Endothelial cell of umbilical vein (primary cell): ENCODE measurements around the gene DYNC1H1. TPM values are rescaled to one million over a fixed set of nuclear protein-coding genes. Genes with fewer than 3 reads are reported as not detected.

ENCODE experiments used
- BruUV-seq: library from RNA; stranded (reverse); fragments of 400-500 nt; replicated peaks from 2 replicates; lab custom pipeline; 2021; lab: Mats Ljungman, UMichigan
- CTCF ChIA-PET: fragments of 300-600, 350-600 bp; sonication (Branson Sonifier 250); formaldehyde crosslinking; loops from one replicate; lab custom pipeline; 2021; ENCODE audit warnings: antibody characterized with exemption, inconsistent platforms; lab: Charles Lee
- POLR2A ChIA-PET: fragments of 300-600, 350-600 bp; sonication (Branson Sonifier 250); formaldehyde crosslinking; loops from one replicate; lab custom pipeline; 2021; ENCODE audit warnings: antibody characterized with exemption, inconsistent platforms; lab: Charles Lee
- DNase-seq: peaks from one replicate; pipeline ENCODE4 v3.0.0-alpha.2; 2011; ENCODE audit warnings: low read depth, low spot score
- FAIRE-seq: peaks from 2 replicates; lab custom pipeline; 2011; peaks lifted over from hg19 to GRCh38; lab: Jason Lieb, UNC
- H2AFZ ChIP-seq: 2 replicates; pipeline ENCODE4 v1.6.0; 2012; ENCODE audit warnings: low read depth, low read length, control low read depth, inconsistent platforms
- H3K27ac ChIP-seq: 2 replicates; pipeline ENCODE4 v1.5.1; 2011; ENCODE audit warnings: low read depth, mild to moderate bottlenecking, control low read depth, low read length, moderate library complexity; ENCODE audit not compliant: insufficient read depth
- H3K27me3 ChIP-seq, 2 experiments: 2 replicates each; pipeline versions ENCODE4 v1.6.0 to v1.6.1; 2011; ENCODE audit warnings: low read length in 2 of 2, mixed read lengths in 1 of 2; ENCODE audit not compliant: control insufficient read depth in 2 of 2, insufficient read depth in 2 of 2
- H3K36me3 ChIP-seq, 2 experiments: 2 replicates in 1 of 2; 3 replicates in 1 of 2; pipeline ENCODE4 v1.5.1; 2011; ENCODE audit warnings: low read length in 2 of 2, mild to moderate bottlenecking in 1 of 2, moderate library complexity in 1 of 2; ENCODE audit not compliant: control insufficient read depth in 2 of 2, insufficient read depth in 2 of 2; ENCODE audit errors: extremely low read depth in 1 of 2
- H3K4me1 ChIP-seq: 3 replicates; pipeline ENCODE4 v1.5.1; 2011; ENCODE audit warnings: mild to moderate bottlenecking, low read length; ENCODE audit not compliant: control insufficient read depth, insufficient read depth; ENCODE audit errors: extremely low read depth
- H3K4me2 ChIP-seq: 2 replicates; pipeline ENCODE4 v1.6.1; 2011; ENCODE audit warnings: low read length, control low read depth, mixed read lengths; ENCODE audit not compliant: insufficient read depth
- H3K4me3 ChIP-seq, 3 experiments: fragments of 200-600 bp in 1 of 3; sonication (generic), shearing (Covaris generic) in 1 of 3; replicated peaks in 1 of 3; 2 replicates each; pipeline ENCODE4 v1.5.1; 2011 to 2016; ENCODE audit warnings: control low read depth in 3 of 3, low read length in 3 of 3, mild to moderate bottlenecking in 2 of 3, inconsistent platforms in 1 of 3, low read depth in 1 of 3, moderate library complexity in 1 of 3; ENCODE audit not compliant: insufficient read depth in 1 of 3
- H3K79me2 ChIP-seq: 2 replicates; pipeline ENCODE4 v1.6.0; 2012; ENCODE audit warnings: low read length, inconsistent platforms; ENCODE audit not compliant: control insufficient read depth, insufficient read depth
- H3K9ac ChIP-seq: replicated peaks from 2 replicates; pipeline ENCODE3; 2011; ENCODE audit warnings: low read length, control low read depth; ENCODE audit not compliant: insufficient read depth; ENCODE audit errors: extremely low read depth
- H3K9me1 ChIP-seq: replicated peaks from 3 replicates; pipeline ENCODE4 v1.6.0; 2011; ENCODE audit warnings: mild to moderate bottlenecking, low read length; ENCODE audit not compliant: control insufficient read depth, insufficient read depth; ENCODE audit errors: extremely low read depth
- H3K9me3 ChIP-seq: replicated peaks from 2 replicates; pipeline ENCODE4 v1.5.1; 2012; ENCODE audit warnings: low read length, inconsistent platforms; ENCODE audit not compliant: control insufficient read depth, insufficient read depth
- H4K20me1 ChIP-seq: replicated peaks from 2 replicates; pipeline ENCODE3; 2011; ENCODE audit warnings: mild to moderate bottlenecking, low read length; ENCODE audit not compliant: control insufficient read depth, insufficient read depth; ENCODE audit errors: extremely low read depth
- CTCF ChIP-seq, 2 donors: IDR thresholded peaks; 1 replicate in 1 of 2; 2 replicates in 1 of 2; pipeline ENCODE4 v1.5.1; 2011; ENCODE audit warnings: low read length in 2 of 2, mild to moderate bottlenecking in 2 of 2, moderate library complexity in 2 of 2, control low read depth in 1 of 2, inconsistent platforms in 1 of 2, low read depth in 1 of 2; ENCODE audit not compliant: insufficient read depth in 1 of 2; ENCODE audit errors: extremely low read depth in 1 of 2
- EZH2 ChIP-seq: IDR thresholded peaks from 2 replicates; pipeline ENCODE4 v1.6.1; 2012; ENCODE audit warnings: borderline replicate concordance, low read depth, mild to moderate bottlenecking, moderate library complexity, low read length, inconsistent platforms; ENCODE audit not compliant: severe bottlenecking
- FOS ChIP-seq: IDR thresholded peaks from 2 replicates; pipeline ENCODE4 v1.6.1; 2011; ENCODE audit warnings: mild to moderate bottlenecking, low read length, moderate library complexity, borderline replicate concordance; ENCODE audit not compliant: insufficient read depth
- GATA2 ChIP-seq: IDR thresholded peaks from 2 replicates; pipeline ENCODE4 v1.7.0; 2011; ENCODE audit warnings: low read depth, mild to moderate bottlenecking, moderate library complexity, mixed read lengths, low read length; ENCODE audit not compliant: insufficient read length, insufficient read depth
- JUN ChIP-seq: IDR thresholded peaks from 2 replicates; pipeline ENCODE4 v1.6.1; 2011; ENCODE audit warnings: borderline replicate concordance, low read depth; ENCODE audit not compliant: insufficient read length, insufficient read depth
- MAX ChIP-seq: IDR thresholded peaks from 2 replicates; pipeline ENCODE4 v1.6.1; 2011; ENCODE audit not compliant: insufficient read depth, insufficient read length
- MYC ChIP-seq: IDR thresholded peaks from one replicate; pipeline ENCODE4 v1.6.1; 2011; ENCODE audit warnings: mild to moderate bottlenecking, low read depth, low read length
- POLR2A ChIP-seq: IDR thresholded peaks from 2 replicates; pipeline ENCODE4 v1.6.1; 2012; ENCODE audit warnings: low read depth, mild to moderate bottlenecking, control low read depth, low read length
- POLR2AphosphoS5 ChIP-seq: IDR thresholded peaks from 2 replicates; pipeline ENCODE4 v1.6.1; 2012; ENCODE audit warnings: low read depth, mild to moderate bottlenecking, control low read depth, low read length, moderate library complexity; ENCODE audit not compliant: insufficient read depth
- dilution Hi-C: fragments of 300-500 bp; cut with MboI; formaldehyde crosslinking; loops from one replicate; pipeline ENCODE4 v1.15.0; 2019; ENCODE audit warnings: low sequenced_read_pairs; ENCODE audit not compliant: extremely low pct_ligation_motif_present
- intact Hi-C: fragments of 100-400 bp; cut with micrococcal nuclease; formaldehyde crosslinking; loops from one replicate; pipeline ENCODE4 v1.10.0; 2022
- polyA plus RNA-seq, 4 experiments: library from polyadenylated mRNA; depleted of rRNA in 3 of 4; stranded (reverse) in 3 of 4; unstranded in 1 of 4; fragments of >200 nt; gene quantifications; 2 replicates each; pipeline versions ENCODE4 v1.2.1 to v1.2.3, GENCODE V29; 2011 to 2012; ENCODE audit warnings: missing spikeins in 1 of 4
- total RNA-seq: library from RNA; stranded (reverse); gene quantifications from 2 replicates; pipeline ENCODE4 v1.2.3, GENCODE V29; 2021

DYNC1H1 gene
- total and polyA plus RNA-seq, 2 donors (not counting 3 experiments of a cell fraction or from before 2014, with no cell fraction given), result 254 to 648 TPM

- H3K4me3 ChIP-seq, result no peak overlapping the region
- DNase-seq (no peak), FAIRE-seq (no peak)
- H3K9ac ChIP-seq, result no peak overlapping the region
- H3K4me1 ChIP-seq, result no peaks in the 10 kb centered on the region
- no peak overlapping the region for H3K4me2 ChIP-seq
- H3K27me3 ChIP-seq, result no peaks in the 10 kb centered on the region
- ChIA-PET CTCF (interaction anchor here (0.9 to 1.1 kb wide), 2 partner anchors 8 to 28 kb away, joined by 3 read pairs; no protein-coding TSS in a partner anchor), POLR2A (no interaction called here)
- H3K27ac ChIP-seq, result no peak overlapping the region
- intact Hi-C loops (no loop called here), dilution Hi-C loops (no loop called here)
- peaks cover 20 to 22% of the 10 kb centered on the region in 2 experiments for H3K36me3 ChIP-seq
- BruUV-seq, result no TSS peak
- no peaks in the 10 kb centered on the region for H3K9me3 ChIP-seq
- H3K9me1 ChIP-seq, result no peaks in the 10 kb centered on the region
- no peak overlapping the region for H2AFZ ChIP-seq
- H4K20me1 ChIP-seq, result peaks cover 2% of the 10 kb centered on the region
- peaks cover 8% of the 10 kb centered on the region for H3K79me2 ChIP-seq
- TF ChIP-seq POLR2AphosphoS5 (no peak), EZH2 (no peak), POLR2A (no peak), CTCF (IDR thresholded peaks at IDR 0.05; ENCODE audit: extremely low read depth in 1 of 2, insufficient read depth in 1 of 2, low read depth in 1 of 2, low read length in 2 of 2) (no peak), FOS (no peak), GATA2 (no peak), MAX (no peak), JUN (no peak), MYC (no peak)
Observed at GRCh38 chr14:102077382-102077709, 113.0 kb downstream of the DYNC1H1 start.
